GM23338 (cell line): ENCODE measurements around the gene TRIM39.

Experiments used
- CREB1 ChIP-seq: fragments of 250-450 bp; sonication (Bioruptor Pico); IDR thresholded peaks from 2 replicates; pipeline ENCODE4 v1.5.0; 2020; ENCODE audit warnings: low read depth, mild to moderate bottlenecking, moderate library complexity
- ETS1 ChIP-seq: IDR thresholded peaks from 2 replicates; pipeline ENCODE4 v1.6.1; 2016; ENCODE audit warnings: antibody characterized with exemption
- EZH2 ChIP-seq: fragments of 200-600 bp; sonication (generic); IDR thresholded peaks from one replicate; pipeline ENCODE4 v1.8.0; 2017; ENCODE audit warnings: antibody characterized with exemption, mild to moderate bottlenecking, low read depth; ENCODE audit not compliant: unreplicated experiment
- EZH2phosphoT487 ChIP-seq: fragments of 200-600 bp; sonication (generic); IDR thresholded peaks from one replicate; pipeline ENCODE4 v1.8.1; 2018; ENCODE audit warnings: antibody characterized with exemption; ENCODE audit not compliant: unreplicated experiment
- JUNB ChIP-seq: IDR thresholded peaks from one replicate; pipeline ENCODE4 v1.6.1; 2016; ENCODE audit warnings: antibody characterized with exemption; ENCODE audit not compliant: unreplicated experiment
- NANOG ChIP-seq: IDR thresholded peaks from 2 replicates; pipeline ENCODE4 v1.6.1; 2016; ENCODE audit warnings: antibody characterized with exemption, borderline replicate concordance
- POLR2AphosphoS5 ChIP-seq: IDR thresholded peaks from 2 replicates; pipeline ENCODE4 v1.6.1; 2016; ENCODE audit warnings: antibody characterized with exemption, low read depth
- REST ChIP-seq: IDR thresholded peaks from one replicate; pipeline ENCODE4 v1.6.1; 2018; ENCODE audit warnings: antibody characterized with exemption; ENCODE audit not compliant: unreplicated experiment
- STAT1 ChIP-seq: IDR thresholded peaks from one replicate; pipeline ENCODE4 v1.6.1; 2016; ENCODE audit warnings: antibody characterized with exemption; ENCODE audit not compliant: unreplicated experiment
- ZNF114 ChIP-seq: fragments of 250-450 bp; sonication (Bioruptor Pico); IDR thresholded peaks from 2 replicates; pipeline ENCODE4 v1.5.0; 2020; ENCODE audit warnings: mild to moderate bottlenecking, moderate library complexity
- ZNF331 ChIP-seq: fragments of 250-450 bp; sonication (Bioruptor Pico); IDR thresholded peaks from 2 replicates; pipeline ENCODE4 v1.5.0; 2020; ENCODE audit warnings: low read depth, mild to moderate bottlenecking, moderate library complexity
- TF ChIP-seq, protein P1 (sequence below), 2 experiments: fragments of 200-600 bp in 1 of 2; sonication (generic) in 1 of 2; conservative IDR thresholded peaks; 2 replicates each; pipeline versions ENCODE4 v1.5.1 to v1.6.1; 2016 to 2017; ENCODE audit warnings: antibody characterized with exemption in 2 of 2, low read depth in 2 of 2, mild to moderate bottlenecking in 2 of 2, moderate library complexity in 1 of 2

DNA sequence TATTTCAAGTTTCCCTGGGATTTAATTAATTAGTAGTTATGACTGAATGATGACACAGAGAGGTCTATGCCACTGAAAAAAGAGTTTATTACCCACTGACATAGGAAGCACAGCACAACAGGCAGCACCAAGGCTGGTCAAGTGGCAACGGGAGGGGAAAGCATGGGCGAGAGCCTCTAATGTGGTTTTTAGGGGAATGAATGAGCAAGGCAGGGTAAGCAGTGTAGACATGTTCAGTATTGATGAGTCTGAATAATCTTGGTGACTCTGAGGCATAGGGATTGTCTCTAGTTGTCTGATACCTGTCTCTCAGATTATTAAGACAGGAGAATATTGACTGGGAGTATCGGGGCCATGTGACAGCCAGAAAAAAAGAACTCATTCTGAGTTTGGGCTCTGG, 64.5 kb downstream of the TRIM39 start:
- TF ChIP-seq POLR2AphosphoS5 (no peak), EZH2phosphoT487 (no peak), EZH2 (no peak), CREB1 (CRISPR knock-in tag) (no peak), REST (no peak), STAT1 (no peak), ETS1 (no peak), JUNB (no peak), NANOG (no peak), ZNF331 (CRISPR knock-in tag) (no peak), ZNF114 (CRISPR knock-in tag) (no peak)
- TF ChIP-seq, protein P1, sequence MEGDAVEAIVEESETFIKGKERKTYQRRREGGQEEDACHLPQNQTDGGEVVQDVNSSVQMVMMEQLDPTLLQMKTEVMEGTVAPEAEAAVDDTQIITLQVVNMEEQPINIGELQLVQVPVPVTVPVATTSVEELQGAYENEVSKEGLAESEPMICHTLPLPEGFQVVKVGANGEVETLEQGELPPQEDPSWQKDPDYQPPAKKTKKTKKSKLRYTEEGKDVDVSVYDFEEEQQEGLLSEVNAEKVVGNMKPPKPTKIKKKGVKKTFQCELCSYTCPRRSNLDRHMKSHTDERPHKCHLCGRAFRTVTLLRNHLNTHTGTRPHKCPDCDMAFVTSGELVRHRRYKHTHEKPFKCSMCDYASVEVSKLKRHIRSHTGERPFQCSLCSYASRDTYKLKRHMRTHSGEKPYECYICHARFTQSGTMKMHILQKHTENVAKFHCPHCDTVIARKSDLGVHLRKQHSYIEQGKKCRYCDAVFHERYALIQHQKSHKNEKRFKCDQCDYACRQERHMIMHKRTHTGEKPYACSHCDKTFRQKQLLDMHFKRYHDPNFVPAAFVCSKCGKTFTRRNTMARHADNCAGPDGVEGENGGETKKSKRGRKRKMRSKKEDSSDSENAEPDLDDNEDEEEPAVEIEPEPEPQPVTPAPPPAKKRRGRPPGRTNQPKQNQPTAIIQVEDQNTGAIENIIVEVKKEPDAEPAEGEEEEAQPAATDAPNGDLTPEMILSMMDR (conservative IDR thresholded peaks at IDR 0.05; ENCODE audit: low read depth in 2 of 2): no peak
